HFF-Myc (cell line): ENCODE measurements around the gene PPP1R1B.

ENCODE experiments used
- DNase-seq: peaks from one replicate; pipeline ENCODE4 v3.0.0-alpha.2; 2011; ENCODE audit warnings: low read depth; ENCODE audit errors: extremely low read depth
- H3K4me3 ChIP-seq: replicated peaks from 2 replicates; pipeline ENCODE4 v1.5.1; 2011; ENCODE audit warnings: low read depth, mild to moderate bottlenecking, control low read depth, low read length
- TF ChIP-seq, protein P1 (sequence below): IDR thresholded peaks from 2 replicates; pipeline ENCODE4 v1.5.1; 2012; ENCODE audit warnings: mild to moderate bottlenecking, low read depth, low read length, control low read depth; ENCODE audit errors: missing control alignments

Gene PPP1R1B

GRCh38 chr17:39634384-39634871 is 7.7 kb downstream of the PPP1R1B start:
- DNase-seq = no peak
- TF ChIP-seq, protein P1, sequence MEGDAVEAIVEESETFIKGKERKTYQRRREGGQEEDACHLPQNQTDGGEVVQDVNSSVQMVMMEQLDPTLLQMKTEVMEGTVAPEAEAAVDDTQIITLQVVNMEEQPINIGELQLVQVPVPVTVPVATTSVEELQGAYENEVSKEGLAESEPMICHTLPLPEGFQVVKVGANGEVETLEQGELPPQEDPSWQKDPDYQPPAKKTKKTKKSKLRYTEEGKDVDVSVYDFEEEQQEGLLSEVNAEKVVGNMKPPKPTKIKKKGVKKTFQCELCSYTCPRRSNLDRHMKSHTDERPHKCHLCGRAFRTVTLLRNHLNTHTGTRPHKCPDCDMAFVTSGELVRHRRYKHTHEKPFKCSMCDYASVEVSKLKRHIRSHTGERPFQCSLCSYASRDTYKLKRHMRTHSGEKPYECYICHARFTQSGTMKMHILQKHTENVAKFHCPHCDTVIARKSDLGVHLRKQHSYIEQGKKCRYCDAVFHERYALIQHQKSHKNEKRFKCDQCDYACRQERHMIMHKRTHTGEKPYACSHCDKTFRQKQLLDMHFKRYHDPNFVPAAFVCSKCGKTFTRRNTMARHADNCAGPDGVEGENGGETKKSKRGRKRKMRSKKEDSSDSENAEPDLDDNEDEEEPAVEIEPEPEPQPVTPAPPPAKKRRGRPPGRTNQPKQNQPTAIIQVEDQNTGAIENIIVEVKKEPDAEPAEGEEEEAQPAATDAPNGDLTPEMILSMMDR = peak; percentile 71
- H3K4me3 ChIP-seq = no peak overlapping the region

DNA sequence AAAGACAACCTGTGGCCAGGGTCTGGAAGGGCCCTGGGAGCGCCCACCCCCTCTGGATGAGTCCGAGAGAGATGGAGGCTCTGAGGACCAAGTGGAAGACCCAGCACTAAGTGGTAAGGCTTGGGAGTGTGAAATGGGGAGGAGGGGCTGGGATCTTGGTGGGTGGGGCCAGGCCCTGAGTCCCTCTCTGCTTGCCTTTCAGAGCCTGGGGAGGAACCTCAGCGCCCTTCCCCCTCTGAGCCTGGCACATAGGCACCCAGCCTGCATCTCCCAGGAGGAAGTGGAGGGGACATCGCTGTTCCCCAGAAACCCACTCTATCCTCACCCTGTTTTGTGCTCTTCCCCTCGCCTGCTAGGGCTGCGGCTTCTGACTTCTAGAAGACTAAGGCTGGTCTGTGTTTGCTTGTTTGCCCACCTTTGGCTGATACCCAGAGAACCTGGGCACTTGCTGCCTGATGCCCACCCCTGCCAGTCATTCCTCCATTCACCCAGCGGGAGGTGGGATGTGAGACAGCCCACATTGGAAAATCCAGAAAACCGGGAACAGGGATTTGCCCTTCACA is 8.9 kb downstream of the PPP1R1B start:
- no peak for DNase-seq
- TF ChIP-seq, protein P1 = no peak
- no peak overlapping the region for H3K4me3 ChIP-seq

- no peak for DNase-seq
- peak overlapping the region; percentile 84 for H3K4me3 ChIP-seq
- TF ChIP-seq, protein P1 = no peak
Measured at GRCh38 chr17:39636587-39636926, 9.8 kb downstream of the PPP1R1B start.

- H3K4me3 ChIP-seq = peak within 1 kb of the TSS; percentile 84
- DNase-seq = peak; percentile 36
- TF ChIP-seq, protein P1 = no peak
Measured at GRCh38 chr17:39636927-39637736, 10.4 kb downstream of the PPP1R1B start, which contains the start of gene STARD3. Gene STARD3, plus strand, starts transcription at chr17:39637144. Its CDS starts 16,388 bp downstream, at chr17:39653532.

DNA sequence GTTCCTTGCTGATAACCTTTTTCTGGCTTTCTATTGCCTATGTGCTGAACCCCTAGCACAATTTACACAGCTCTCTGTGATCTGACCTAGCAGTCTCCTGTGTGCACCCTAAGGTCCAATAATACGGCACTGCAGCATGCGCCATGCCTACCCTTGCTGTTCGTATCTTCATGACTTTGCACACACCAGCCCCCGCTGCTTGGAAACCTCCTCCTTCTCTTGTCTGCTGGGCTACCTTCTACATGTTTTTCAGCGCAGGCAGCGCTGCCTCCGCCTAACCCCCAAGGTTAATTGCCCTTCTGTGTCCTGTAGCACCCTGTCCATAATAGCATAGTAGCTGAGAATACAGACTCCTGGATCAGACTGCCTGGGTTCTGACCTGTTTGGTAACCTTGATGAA is 11.6 kb downstream of the PPP1R1B start:
- H3K4me3 ChIP-seq = peak overlapping the region; percentile 84
- TF ChIP-seq, protein P1 = no peak
- DNase-seq = no peak

DNA sequence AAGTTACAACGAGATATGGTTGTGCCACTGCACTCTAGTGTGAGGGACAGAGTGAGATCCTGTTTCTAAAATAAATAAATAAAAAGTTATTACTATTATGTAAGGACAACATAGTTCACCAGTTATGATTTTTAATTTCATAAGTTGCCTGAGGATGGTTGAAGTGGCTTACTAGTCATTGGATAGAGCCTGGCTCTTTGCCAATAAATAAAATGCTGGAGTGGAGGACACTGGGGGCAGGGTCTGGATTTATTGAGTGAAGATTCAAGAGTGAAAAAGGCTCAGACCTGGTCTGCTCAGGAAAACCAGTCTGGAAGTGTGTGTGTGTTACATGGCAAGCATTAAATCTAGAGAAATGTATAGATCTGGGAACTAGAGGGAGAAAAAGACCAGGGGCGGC is 12.3 kb downstream of the PPP1R1B start:
- TF ChIP-seq, protein P1 = no peak
- DNase-seq = no peak

More for the DNA sequence above, 12.3 kb downstream of the PPP1R1B start:
- no peak overlapping the region for H3K4me3 ChIP-seq
